ENCODE data around the gene NES. TPM values are rescaled to one million over a fixed set of nuclear protein-coding genes. Genes with fewer than 3 reads are reported as not detected.

NES gene
- total RNA-seq, 1 donor from 2014 or later, result not detected

- H3K4me3 Mint-ChIP-seq (ENCODE audit: low read depth), result no peak overlapping the region
- H3K36me3 Mint-ChIP-seq (ENCODE audit: low read depth), result no peaks in the 10 kb centered on the region
- H3K9me3 Mint-ChIP-seq, result no peaks in the 10 kb centered on the region
- DNase-seq (ENCODE audit: low spot score), result no peak
- no peak overlapping the region for H3K27ac Mint-ChIP-seq
- peaks cover 38% of the 10 kb centered on the region for H3K27me3 Mint-ChIP-seq (ENCODE audit: low read depth)
- intact Hi-C loops (cut with micrococcal nuclease), result no loop called here
- peaks cover 2% of the 10 kb centered on the region for H3K4me1 Mint-ChIP-seq (ENCODE audit: low read depth)
These were observed 8.2 kb downstream of the NES start for GRCh38 chr1:156668801-156669637.

GRCh38 chr1:156667968-156668709, 9.1 kb downstream of the NES start:
- no peaks in the 10 kb centered on the region for H3K36me3 Mint-ChIP-seq (ENCODE audit: low read depth)
- peaks cover 31% of the 10 kb centered on the region for H3K27me3 Mint-ChIP-seq (ENCODE audit: low read depth)
- DNase-seq (ENCODE audit: low spot score), result no peak
- no peak overlapping the region for H3K27ac Mint-ChIP-seq
- intact Hi-C loops (cut with micrococcal nuclease), result no loop called here
- no peaks in the 10 kb centered on the region for H3K9me3 Mint-ChIP-seq
- H3K4me1 Mint-ChIP-seq (ENCODE audit: low read depth), result peaks cover 2% of the 10 kb centered on the region
- no peak overlapping the region for H3K4me3 Mint-ChIP-seq (ENCODE audit: low read depth)

GRCh38 chr1:156667610-156667967, 9.6 kb downstream of the NES start:
- Mint-ChIP-seq H3K27me3 (ENCODE audit: low read depth) (peaks cover 28% of the 10 kb centered on the region), H3K4me1 (ENCODE audit: low read depth) (peaks cover 5% of the 10 kb centered on the region), H3K4me3 (ENCODE audit: low read depth) (no peak overlapping the region), H3K36me3 (ENCODE audit: low read depth) (no peaks in the 10 kb centered on the region), H3K9me3 (no peaks in the 10 kb centered on the region), H3K27ac (no peak overlapping the region)
- intact Hi-C loops (cut with micrococcal nuclease), result no loop called here
- no peak for DNase-seq (ENCODE audit: low spot score)

- Mint-ChIP-seq H3K27ac (no peak overlapping the region), H3K9me3 (no peaks in the 10 kb centered on the region), H3K4me3 (ENCODE audit: low read depth) (no peak overlapping the region), H3K4me1 (ENCODE audit: low read depth) (peaks cover 7% of the 10 kb centered on the region), H3K27me3 (ENCODE audit: low read depth) (peaks cover 22% of the 10 kb centered on the region), H3K36me3 (ENCODE audit: low read depth) (no peaks in the 10 kb centered on the region)
- intact Hi-C loops (cut with micrococcal nuclease), result no loop called here
- DNase-seq (ENCODE audit: low spot score), result no peak
These were observed 10.2 kb downstream of the NES start for GRCh38 chr1:156666862-156667609.

GRCh38 chr1:156665539-156665938, 11.7 kb downstream of the NES start:
- no peak for DNase-seq (ENCODE audit: low spot score)
- no peaks in the 10 kb centered on the region for H3K9me3 Mint-ChIP-seq
- H3K4me1 Mint-ChIP-seq (ENCODE audit: low read depth), result peaks cover 17% of the 10 kb centered on the region
- H3K4me3 Mint-ChIP-seq (ENCODE audit: low read depth), result no peak overlapping the region
- peaks cover 11% of the 10 kb centered on the region for H3K27me3 Mint-ChIP-seq (ENCODE audit: low read depth)
- H3K36me3 Mint-ChIP-seq (ENCODE audit: low read depth), result no peaks in the 10 kb centered on the region
- intact Hi-C loops (cut with micrococcal nuclease), result no loop called here
- no peak overlapping the region for H3K27ac Mint-ChIP-seq

GRCh38 chr1:156664767-156665411, 12.3 kb downstream of the NES start:
- Mint-ChIP-seq H3K4me3 (ENCODE audit: low read depth) (no peak overlapping the region), H3K4me1 (ENCODE audit: low read depth) (peaks cover 22% of the 10 kb centered on the region), H3K36me3 (ENCODE audit: low read depth) (no peaks in the 10 kb centered on the region), H3K27ac (no peak overlapping the region), H3K9me3 (no peaks in the 10 kb centered on the region), H3K27me3 (ENCODE audit: low read depth) (peaks cover 11% of the 10 kb centered on the region)
- DNase-seq (ENCODE audit: low spot score), result no peak
- intact Hi-C loops (cut with micrococcal nuclease), result no loop called here

- H3K36me3 Mint-ChIP-seq (ENCODE audit: low read depth), result no peaks in the 10 kb centered on the region
- H3K4me3 Mint-ChIP-seq (ENCODE audit: low read depth), result no peak overlapping the region
- H3K9me3 Mint-ChIP-seq, result no peaks in the 10 kb centered on the region
- H3K27ac Mint-ChIP-seq, result no peak overlapping the region
- peaks cover 8% of the 10 kb centered on the region for H3K27me3 Mint-ChIP-seq (ENCODE audit: low read depth)
- no peak for DNase-seq (ENCODE audit: low spot score)
- intact Hi-C loops (cut with micrococcal nuclease), result no loop called here
- H3K4me1 Mint-ChIP-seq (ENCODE audit: low read depth), result peaks cover 29% of the 10 kb centered on the region
These were observed 13.0 kb downstream of the NES start for GRCh38 chr1:156664046-156664766.

GRCh38 chr1:156663178-156663577, 14.0 kb downstream of the NES start:
- H3K4me1 Mint-ChIP-seq (ENCODE audit: low read depth), result peaks cover 31% of the 10 kb centered on the region
- DNase-seq (ENCODE audit: low spot score), result no peak
- H3K9me3 Mint-ChIP-seq, result no peaks in the 10 kb centered on the region
- intact Hi-C loops (cut with micrococcal nuclease), result no loop called here
- H3K27ac Mint-ChIP-seq, result no peak overlapping the region
- no peaks in the 10 kb centered on the region for H3K36me3 Mint-ChIP-seq (ENCODE audit: low read depth)
- peaks cover 8% of the 10 kb centered on the region for H3K27me3 Mint-ChIP-seq (ENCODE audit: low read depth)
- H3K4me3 Mint-ChIP-seq (ENCODE audit: low read depth), result no peak overlapping the region

- peaks cover 11% of the 10 kb centered on the region for H3K27me3 Mint-ChIP-seq (ENCODE audit: low read depth)
- peaks cover 34% of the 10 kb centered on the region for H3K4me1 Mint-ChIP-seq (ENCODE audit: low read depth)
- H3K36me3 Mint-ChIP-seq (ENCODE audit: low read depth), result no peaks in the 10 kb centered on the region
- intact Hi-C loops (cut with micrococcal nuclease), result no loop called here
- H3K27ac Mint-ChIP-seq, result no peak overlapping the region
- H3K4me3 Mint-ChIP-seq (ENCODE audit: low read depth), result no peak overlapping the region
- H3K9me3 Mint-ChIP-seq, result no peaks in the 10 kb centered on the region
- no peak for DNase-seq (ENCODE audit: low spot score)
These were observed 14.5 kb downstream of the NES start for GRCh38 chr1:156662800-156663055.

- no peak for DNase-seq (ENCODE audit: low spot score)
- intact Hi-C loops (cut with micrococcal nuclease), result no loop called here
- peaks cover 40% of the 10 kb centered on the region for H3K4me1 Mint-ChIP-seq (ENCODE audit: low read depth)
- no peaks in the 10 kb centered on the region for H3K9me3 Mint-ChIP-seq
- H3K27ac Mint-ChIP-seq, result peak overlapping the region; percentile 97
- H3K36me3 Mint-ChIP-seq (ENCODE audit: low read depth), result no peaks in the 10 kb centered on the region
- no peak overlapping the region for H3K4me3 Mint-ChIP-seq (ENCODE audit: low read depth)
- H3K27me3 Mint-ChIP-seq (ENCODE audit: low read depth), result peaks cover 15% of the 10 kb centered on the region
These were observed 15.0 kb downstream of the NES start for GRCh38 chr1:156662005-156662799.

- peaks cover 25% of the 10 kb centered on the region for H3K27me3 Mint-ChIP-seq (ENCODE audit: low read depth)
- no peaks in the 10 kb centered on the region for H3K36me3 Mint-ChIP-seq (ENCODE audit: low read depth)
- peak overlapping the region; percentile 97 for H3K27ac Mint-ChIP-seq
- no peaks in the 10 kb centered on the region for H3K9me3 Mint-ChIP-seq
- peak overlapping the region; percentile 90 for H3K4me3 Mint-ChIP-seq (ENCODE audit: low read depth)
- no peak for DNase-seq (ENCODE audit: low spot score)
- intact Hi-C loops (cut with micrococcal nuclease), result loop anchor here (1.0 to 2.0 kb wide), 3 partner anchors 18 to 66 kb away; partner anchors contain the start of gene CRABP2
- H3K4me1 Mint-ChIP-seq (ENCODE audit: low read depth), result peaks cover 42% of the 10 kb centered on the region
These were observed 16.5 kb downstream of the NES start for GRCh38 chr1:156660752-156661112.

Data from activated T-helper 2 cell treated with anti-CD3 and anti-CD28 coated beads, Interferon-gamma antibody, Interleukin-2, Interleukin-4, amounts not matched to agents 10 μg/mL and 5 μg/mL and 100 μg/mL, durations not matched to agents 14 hours and 24 hours and 36 hours (primary cell).